OCI-LY1 (cell line): ENCODE results near the gene CAVIN4.

Experiments used
- CTCF ChIP-seq: fragments of 200-600 bp; sonication (generic), shearing (Covaris generic); IDR thresholded peaks from 2 replicates; pipeline ENCODE4 v1.5.1; 2017; ENCODE audit warnings: mild to moderate bottlenecking, antibody characterized with exemption, low read length, moderate library complexity, mixed read lengths
- EZH2 ChIP-seq: fragments of 200-600 bp; sonication (generic), shearing (Covaris generic); IDR thresholded peaks from 2 replicates; pipeline ENCODE4 v1.8.0; 2017; ENCODE audit warnings: borderline replicate concordance, mixed run types, mild to moderate bottlenecking, antibody characterized with exemption, low read length, moderate library complexity, mixed read lengths

DNA sequence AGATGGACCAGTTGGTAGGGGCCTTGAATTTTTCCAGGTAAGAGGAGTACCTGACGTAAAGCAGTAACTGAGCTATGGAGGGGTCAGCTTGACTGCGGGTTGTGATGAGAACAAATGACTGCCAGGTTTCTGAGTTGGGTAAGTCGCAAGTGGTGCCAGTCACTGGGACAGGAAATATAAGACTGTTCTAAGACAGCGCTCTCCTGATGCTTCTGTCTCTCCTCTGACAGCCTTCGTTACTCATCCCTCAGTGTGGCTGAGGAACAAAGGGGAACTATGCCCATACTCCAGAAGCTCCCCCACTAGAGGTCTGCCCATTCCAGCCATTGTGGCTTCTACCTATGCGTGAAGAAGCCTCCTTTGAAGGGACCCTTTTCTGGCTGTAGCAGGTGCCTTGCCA is 13.3 kb downstream of the CAVIN4 start:
- TF ChIP-seq CTCF (no peak), EZH2 (no peak)
